Panc1 (cell line): ENCODE results near the gene SOS2.

Source experiments
- CTCF ChIP-seq: fragments of 450-650 bp; IDR thresholded peaks from 2 replicates; pipeline ENCODE4 v1.5.1; 2017; ENCODE audit warnings: mild to moderate bottlenecking
- REST ChIP-seq, 2 experiments: IDR thresholded peaks; 2 replicates each; pipeline ENCODE4 v1.6.1; 2011 to 2012; ENCODE audit warnings: low read depth in 2 of 2, control low read depth in 1 of 2, low read length in 1 of 2, mild to moderate bottlenecking in 1 of 2, moderate library complexity in 1 of 2; ENCODE audit not compliant: insufficient read depth in 1 of 2

GRCh38 chr14:50233166-50233950 lies 2.0 kb upstream of the SOS2 start:
- TF ChIP-seq CTCF, result no peak
- TF ChIP-seq REST (IDR thresholded peaks at IDR 0.05; ENCODE audit: insufficient read depth in 1 of 2, low read depth in 2 of 2, low read length in 1 of 2), result no peak
